ENCODE measurements around the gene CHTOP.

CHTOP gene

GRCh38 chr1:153612755-153613331, 21.0 kb upstream of the CHTOP start, which contains the start of gene S100A16:
TSS of gene S100A16 (minus strand) at chr1:153613137. CDS start at chr1:153608151, 4,986 bp downstream.
- no peak for DNase-seq (ENCODE audit: low read depth)

GRCh38 chr1:153613406-153613805, 20.5 kb upstream of the CHTOP start:
- DNase-seq (ENCODE audit: low read depth), result no peak

GRCh38 chr1:153614189-153614900, 19.5 kb upstream of the CHTOP start:
- no peak for DNase-seq (ENCODE audit: low read depth)

- no peak for DNase-seq (ENCODE audit: low read depth)
These were observed 19.0 kb upstream of the CHTOP start for GRCh38 chr1:153614906-153615305.

GRCh38 chr1:153615406-153615805, 18.5 kb upstream of the CHTOP start:
- DNase-seq (ENCODE audit: low read depth), result no peak

- DNase-seq (ENCODE audit: low read depth), result no peak
These were observed 17.5 kb upstream of the CHTOP start, which contains the start of gene S100A14 for GRCh38 chr1:153616144-153616916. TSS of gene S100A14 (minus strand) at chr1:153616325. CDS start at chr1:153615858, 467 bp downstream.

GRCh38 chr1:153616917-153617311, 17.0 kb upstream of the CHTOP start:
- no peak for DNase-seq (ENCODE audit: low read depth)

- peak; percentile 60 for DNase-seq (ENCODE audit: low read depth)
These were observed 16.2 kb upstream of the CHTOP start for GRCh38 chr1:153617663-153618062.

GRCh38 chr1:153619171-153619570, 14.7 kb upstream of the CHTOP start:
- DNase-seq (ENCODE audit: low read depth), result no peak

GRCh38 chr1:153623101-153623500, 10.8 kb upstream of the CHTOP start:
- no peak for DNase-seq (ENCODE audit: low read depth)

- DNase-seq (ENCODE audit: low read depth), result no peak
These were observed 8.8 kb upstream of the CHTOP start for GRCh38 chr1:153624965-153625611.

- no peak for DNase-seq (ENCODE audit: low read depth)
These were observed 7.4 kb upstream of the CHTOP start for GRCh38 chr1:153626477-153626903.

GRCh38 chr1:153626904-153627714, 6.8 kb upstream of the CHTOP start, which contains the start of gene S100A13:
TSS of gene S100A13 (minus strand) at chr1:153627505. CDS start at chr1:153626472, 1,033 bp downstream.
- no peak for DNase-seq (ENCODE audit: low read depth)

GRCh38 chr1:153627715-153628626, 5.9 kb upstream of the CHTOP start, which contains the start of gene S100A1:
TSS of gene S100A1 (plus strand) at chr1:153628434. CDS start at chr1:153630522, 2,088 bp downstream.
- no peak for DNase-seq (ENCODE audit: low read depth)

- DNase-seq (ENCODE audit: low read depth), result no peak
These were observed 5.1 kb upstream of the CHTOP start for GRCh38 chr1:153628638-153629342.

GRCh38 chr1:153629343-153629665, 4.6 kb upstream of the CHTOP start:
- no peak for DNase-seq (ENCODE audit: low read depth)

GRCh38 chr1:153629971-153630370, 3.9 kb upstream of the CHTOP start:
- no peak for DNase-seq (ENCODE audit: low read depth)

- DNase-seq (ENCODE audit: low read depth), result no peak
These were observed 3.5 kb upstream of the CHTOP start for GRCh38 chr1:153630384-153630783.
